Measurements from ENCODE around the gene PTPRN2. TPM values are rescaled to one million over a fixed set of nuclear protein-coding genes. Genes with fewer than 3 reads are reported as not detected.

Gene PTPRN2
- total and polyA plus RNA-seq, 9 of the 15 experiments (the other 6 are each of a cell fraction or from before 2014, with no cell fraction given) = not detected

DNA sequence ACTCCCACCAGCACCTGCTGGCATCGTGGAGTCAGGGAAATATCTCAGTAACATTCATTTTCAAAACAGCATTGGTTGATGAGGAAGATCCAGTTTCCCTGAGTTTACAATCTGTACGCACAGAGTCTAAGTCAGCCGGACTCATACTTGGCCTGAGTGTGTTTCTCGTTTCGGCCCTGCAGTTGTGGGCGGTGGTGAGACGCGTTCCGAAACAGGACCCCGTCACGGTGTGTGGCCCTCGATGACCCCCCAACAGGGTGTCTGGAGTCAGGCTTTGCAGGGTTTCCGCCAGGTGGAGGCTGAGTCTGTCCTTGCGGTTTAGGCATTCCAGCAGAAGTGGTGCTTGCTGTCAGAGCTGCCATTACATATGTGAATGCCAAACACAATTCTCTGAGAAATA is 933.3 kb downstream of the PTPRN2 start:
- Histone ChIP-seq H3K9ac (ENCODE audit: insufficient read depth in 1 of 2, low read depth in 2 of 2, low read length in 2 of 2) (no peak overlapping the region), H3K4me1 (replicated peaks in 1 of 2; ENCODE audit: control insufficient read depth in 2 of 2, insufficient read depth in 2 of 2, low read length in 2 of 2) (peaks cover 0 to 18% of the 10 kb centered on the region in 2 experiments; a peak in 1 of 5 replicates), H3K4me3 (no peak overlapping the region), H4K20me1 (replicated peaks; ENCODE audit: control insufficient read depth, insufficient read depth, low read length) (peaks cover 22% of the 10 kb centered on the region; the same call in 1 of the 2 replicates), H3K36me3 (ENCODE audit: control insufficient read depth, insufficient read depth, low read length) (no peaks in the 10 kb centered on the region), H3K79me2 (ENCODE audit: control insufficient read depth, insufficient read depth, low read length) (no peaks in the 10 kb centered on the region), H3K9me3 (replicated peaks; ENCODE audit: control insufficient read depth, insufficient read depth, low read depth, low read length) (peaks cover 3% of the 10 kb centered on the region; the same call in 1 of the 2 replicates), H3K4me2 (ENCODE audit: insufficient read depth, low read length) (no peak overlapping the region), H3K27ac (ENCODE audit: extremely low read depth, low read depth, low read length) (no peak overlapping the region), H3K27me3 (ENCODE audit: control insufficient read depth in 2 of 2, insufficient read depth in 2 of 2, low read length in 2 of 2) (peaks cover 59 to 83% of the 10 kb centered on the region in 2 experiments), H2AFZ (ENCODE audit: low read depth, low read length) (no peak overlapping the region), H3K9me1 (ENCODE audit: control insufficient read depth, insufficient read depth, low read length) (no peaks in the 10 kb centered on the region)
- CTCF ChIA-PET (ENCODE audit: low intra/inter-chr PET ratio) = no interaction called here
- in situ Hi-C loops (cut with MboI) (no loop called here), intact Hi-C loops (cut with micrococcal nuclease) (no loop called here)
- FAIRE-seq (no peak), ATAC-seq (no peak), DNase-seq (ENCODE audit: extremely low read depth in 1 of 4, low spot score in 3 of 4) (no peak)
- POLR2A ChIA-PET = no interaction called here
- no TSS peak for BruUV-seq (replicated peaks)
- 2% methylated on average over 14 of the region's 14 CpGs for WGBS (ENCODE audit: insufficient coverage, low coverage, missing lambda C conversion rate)
- no peak for TF ChIP-seq ATF1 (CRISPR knock-in tag; IDR thresholded peaks at IDR 0.05)
- TF ChIP-seq ATF1 (tag; IDR thresholded peaks at IDR 0.05) = no peak
- TF ChIP-seq TRIM28 (IDR thresholded peaks at IDR 0.05) = no peak
- no peak for TF ChIP-seq ZNF644 (tag; IDR thresholded peaks at IDR 0.05; ENCODE audit: low read depth)
- no peak for TF ChIP-seq BDP1 (IDR thresholded peaks at IDR 0.05; ENCODE audit: insufficient read depth, insufficient read length)
- TF ChIP-seq, protein P1, sequence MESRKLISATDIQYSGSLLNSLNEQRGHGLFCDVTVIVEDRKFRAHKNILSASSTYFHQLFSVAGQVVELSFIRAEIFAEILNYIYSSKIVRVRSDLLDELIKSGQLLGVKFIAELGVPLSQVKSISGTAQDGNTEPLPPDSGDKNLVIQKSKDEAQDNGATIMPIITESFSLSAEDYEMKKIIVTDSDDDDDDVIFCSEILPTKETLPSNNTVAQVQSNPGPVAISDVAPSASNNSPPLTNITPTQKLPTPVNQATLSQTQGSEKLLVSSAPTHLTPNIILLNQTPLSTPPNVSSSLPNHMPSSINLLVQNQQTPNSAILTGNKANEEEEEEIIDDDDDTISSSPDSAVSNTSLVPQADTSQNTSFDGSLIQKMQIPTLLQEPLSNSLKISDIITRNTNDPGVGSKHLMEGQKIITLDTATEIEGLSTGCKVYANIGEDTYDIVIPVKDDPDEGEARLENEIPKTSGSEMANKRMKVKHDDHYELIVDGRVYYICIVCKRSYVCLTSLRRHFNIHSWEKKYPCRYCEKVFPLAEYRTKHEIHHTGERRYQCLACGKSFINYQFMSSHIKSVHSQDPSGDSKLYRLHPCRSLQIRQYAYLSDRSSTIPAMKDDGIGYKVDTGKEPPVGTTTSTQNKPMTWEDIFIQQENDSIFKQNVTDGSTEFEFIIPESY (CRISPR knock-in tag; IDR thresholded peaks at IDR 0.05) = no peak
- no peak for TF ChIP-seq E2F3 (CRISPR knock-in tag; IDR thresholded peaks at IDR 0.05)
- no peak for TF ChIP-seq ILK (tag; IDR thresholded peaks at IDR 0.05; ENCODE audit: borderline replicate concordance, low read depth)
- TF ChIP-seq, protein P2, sequence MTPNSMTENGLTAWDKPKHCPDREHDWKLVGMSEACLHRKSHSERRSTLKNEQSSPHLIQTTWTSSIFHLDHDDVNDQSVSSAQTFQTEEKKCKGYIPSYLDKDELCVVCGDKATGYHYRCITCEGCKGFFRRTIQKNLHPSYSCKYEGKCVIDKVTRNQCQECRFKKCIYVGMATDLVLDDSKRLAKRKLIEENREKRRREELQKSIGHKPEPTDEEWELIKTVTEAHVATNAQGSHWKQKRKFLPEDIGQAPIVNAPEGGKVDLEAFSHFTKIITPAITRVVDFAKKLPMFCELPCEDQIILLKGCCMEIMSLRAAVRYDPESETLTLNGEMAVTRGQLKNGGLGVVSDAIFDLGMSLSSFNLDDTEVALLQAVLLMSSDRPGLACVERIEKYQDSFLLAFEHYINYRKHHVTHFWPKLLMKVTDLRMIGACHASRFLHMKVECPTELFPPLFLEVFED (CRISPR knock-in tag; conservative IDR thresholded peaks at IDR 0.05) = no peak
- TF ChIP-seq SMARCA4 (IDR thresholded peaks at IDR 0.05) = no peak
- TF ChIP-seq HMGXB4 (CRISPR knock-in tag; IDR thresholded peaks at IDR 0.05) = no peak
